Activated T-helper 17 cell treated with anti-CD3 and anti-CD28 coated beads, Interleukin-2, amount 50 U/mL, for 72 hours (primary cell): ENCODE measurements around the gene SLC30A7. TPM values are rescaled to one million over a fixed set of nuclear protein-coding genes. Genes with fewer than 3 reads are reported as not detected.
"Not testable (repeated sequence)": the region's sequence is repeated elsewhere in the genome, so short reads cannot be mapped to it uniquely, and the experiment has no call there.

Source experiments
- ATAC-seq: fragments of 150-1000 bp; cut with Tn5 transposase; replicated peaks from 2 replicates; pipeline ENCODE4 v1.10.0; 2021; ENCODE audit warnings: mild to moderate bottlenecking, moderate library complexity
- H3K27ac Mint-ChIP-seq: one replicate; pipeline ENCODE4 v1.8.0; 2022; ENCODE audit warnings: mixed read lengths
- H3K27me3 Mint-ChIP-seq: one replicate; pipeline ENCODE4 v1.8.0; 2022; ENCODE audit warnings: mixed read lengths
- H3K36me3 Mint-ChIP-seq: one replicate; pipeline ENCODE4 v1.8.0; 2022; ENCODE audit warnings: low read depth, mild to moderate bottlenecking, mixed read lengths
- H3K4me1 Mint-ChIP-seq: one replicate; pipeline ENCODE4 v1.8.0; 2022; ENCODE audit warnings: mixed read lengths
- H3K4me3 Mint-ChIP-seq: one replicate; pipeline ENCODE4 v1.8.0; 2022; ENCODE audit warnings: mild to moderate bottlenecking, mixed read lengths
- H3K9me3 Mint-ChIP-seq: one replicate; pipeline ENCODE4 v1.8.0; 2022; ENCODE audit warnings: mixed read lengths
- total RNA-seq, 2 donors: library from RNA; stranded (reverse); gene quantifications; one replicate each; pipeline ENCODE4 v1.2.3, GENCODE V29; 2022

Gene SLC30A7
- total RNA-seq, 2 donors from 2014 or later, result 39.1 to 51.6 TPM

- ATAC-seq, result no peak
- Mint-ChIP-seq H3K4me1 (peaks cover 40% of the 10 kb centered on the region), H3K27me3 (no peaks in the 10 kb centered on the region), H3K9me3 (peaks cover 19% of the 10 kb centered on the region), H3K27ac (peak overlapping the region; percentile 96), H3K4me3 (peak overlapping the region; percentile 57), H3K36me3 (peaks cover 95% of the 10 kb centered on the region)
Observed at GRCh38 chr1:100941580-100942216, 45.8 kb downstream of the SLC30A7 start.

DNA sequence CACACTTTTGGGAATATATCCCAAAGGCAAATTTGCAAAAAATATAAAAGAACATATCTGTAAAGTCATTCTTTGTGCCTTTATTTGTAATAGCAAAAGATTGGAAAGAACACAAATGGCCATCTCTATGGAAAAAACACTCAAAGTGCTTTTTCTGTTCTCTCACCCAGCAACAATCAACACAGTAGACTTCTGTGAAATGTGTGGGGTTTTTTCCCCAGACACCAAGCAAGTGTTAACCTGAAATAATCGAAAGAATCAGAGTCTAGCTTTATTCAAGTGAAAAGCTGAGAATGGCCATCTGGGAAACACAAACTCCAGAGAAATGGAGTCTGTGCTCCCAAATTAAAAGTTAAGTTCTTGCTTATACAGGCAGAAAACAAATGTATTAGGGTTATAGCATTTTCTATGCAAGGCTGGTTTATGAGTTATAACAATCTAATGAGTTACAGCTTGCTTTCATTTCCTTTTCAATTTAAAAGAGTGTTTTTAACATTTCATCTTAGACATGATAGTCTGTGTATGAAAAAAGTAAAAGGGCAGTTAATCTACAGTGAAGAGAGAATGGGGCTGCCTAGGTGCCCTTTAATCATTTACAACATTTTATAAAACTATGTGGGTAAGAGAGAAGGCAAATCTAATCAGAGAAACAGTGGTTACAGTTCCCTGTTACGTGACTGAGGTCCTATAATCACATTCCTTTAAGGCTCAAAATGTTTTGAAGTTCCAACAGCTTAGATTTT is 46.6 kb downstream of the SLC30A7 start:
- H3K9me3 Mint-ChIP-seq, result peaks cover 25% of the 10 kb centered on the region
- peak overlapping the region; percentile 36 for H3K27ac Mint-ChIP-seq
- peaks cover 95% of the 10 kb centered on the region for H3K36me3 Mint-ChIP-seq
- peaks cover 48% of the 10 kb centered on the region for H3K4me1 Mint-ChIP-seq
- no peak for ATAC-seq
- H3K27me3 Mint-ChIP-seq, result no peaks in the 10 kb centered on the region
- no peak overlapping the region for H3K4me3 Mint-ChIP-seq

- Mint-ChIP-seq H3K36me3 (peaks cover 95% of the 10 kb centered on the region), H3K27ac (no peak overlapping the region), H3K9me3 (peaks cover 27% of the 10 kb centered on the region), H3K4me3 (no peak overlapping the region), H3K27me3 (no peaks in the 10 kb centered on the region), H3K4me1 (peaks cover 50% of the 10 kb centered on the region)
- ATAC-seq, result no peak
Observed at GRCh38 chr1:100943533-100943932, 47.6 kb downstream of the SLC30A7 start.

DNA sequence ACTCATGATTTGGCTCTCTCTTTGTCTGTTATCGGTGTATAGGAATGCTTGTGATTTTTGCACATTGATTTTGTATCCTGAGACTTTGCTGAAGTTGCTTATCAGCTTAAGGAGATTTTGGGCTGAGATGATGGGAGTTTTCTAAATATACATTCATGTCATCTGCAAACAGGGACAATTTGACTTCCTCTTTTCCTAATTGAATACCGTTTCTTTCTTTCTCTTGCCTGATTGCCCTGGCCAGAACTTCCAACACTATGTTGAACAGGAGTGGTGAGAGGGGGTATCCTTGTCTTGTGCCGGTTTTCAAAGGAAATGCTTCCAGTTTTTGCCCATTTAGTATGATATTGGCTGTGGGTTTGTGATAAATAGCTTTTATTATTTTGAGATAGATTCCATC is 50.2 kb downstream of the SLC30A7 start:
- Mint-ChIP-seq H3K36me3 (peaks cover 97% of the 10 kb centered on the region), H3K4me1 (peaks cover 51% of the 10 kb centered on the region), H3K9me3 (peaks cover 32% of the 10 kb centered on the region)
- not testable (repeated sequence) for H3K27me3 Mint-ChIP-seq, ATAC-seq, H3K27ac Mint-ChIP-seq, H3K4me3 Mint-ChIP-seq

- Mint-ChIP-seq H3K36me3 (peaks cover 97% of the 10 kb centered on the region), H3K4me1 (peaks cover 37% of the 10 kb centered on the region), H3K9me3 (peaks cover 22% of the 10 kb centered on the region)
- H3K27me3 Mint-ChIP-seq, H3K27ac Mint-ChIP-seq, ATAC-seq, H3K4me3 Mint-ChIP-seq: not testable (repeated sequence)
Observed at GRCh38 chr1:100947816-100948215, 51.9 kb downstream of the SLC30A7 start.

GRCh38 chr1:100948721-100949405 is 53.0 kb downstream of the SLC30A7 start:
- Mint-ChIP-seq H3K9me3 (peaks cover 21% of the 10 kb centered on the region), H3K36me3 (peaks cover 97% of the 10 kb centered on the region), H3K4me1 (peaks cover 38% of the 10 kb centered on the region), H3K27ac (peak overlapping the region; percentile 53), H3K4me3 (peak overlapping the region; percentile 32)
- H3K27me3 Mint-ChIP-seq, ATAC-seq: not testable (repeated sequence)

DNA sequence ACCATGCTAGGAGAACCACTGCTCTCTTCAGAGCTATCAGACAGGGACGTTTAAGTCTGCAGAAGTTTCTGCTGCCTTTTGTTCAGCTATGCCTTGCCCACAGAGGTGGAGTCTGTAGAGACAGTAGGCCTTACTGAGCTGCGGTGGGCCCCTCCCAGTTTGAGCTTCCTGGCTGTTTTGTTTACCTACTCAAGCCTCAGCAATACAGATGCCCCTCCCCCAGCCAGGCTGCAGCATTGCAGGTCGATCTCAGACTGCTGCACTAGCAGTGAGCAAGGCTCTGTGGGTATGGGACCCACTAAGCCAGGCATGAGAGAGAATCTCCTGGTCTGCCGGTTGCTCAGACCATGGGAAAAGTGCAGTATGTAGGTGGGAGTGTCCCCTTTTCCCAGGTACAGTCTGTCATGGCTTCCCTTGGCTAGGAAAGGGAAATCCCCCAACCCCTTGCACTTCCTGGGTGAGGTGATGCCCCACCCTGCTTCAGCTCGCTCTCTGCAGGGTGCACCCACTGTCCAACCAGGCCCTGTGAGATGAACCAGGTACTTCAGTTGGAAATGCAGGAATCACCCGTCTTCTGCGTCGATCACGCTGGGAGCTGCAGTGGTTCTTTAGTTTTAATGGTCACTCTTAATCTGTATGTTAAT is 53.7 kb downstream of the SLC30A7 start:
- ATAC-seq, result peak; percentile 37
- Mint-ChIP-seq H3K27ac (peak overlapping the region; percentile 53), H3K9me3 (peaks cover 21% of the 10 kb centered on the region), H3K4me1 (peaks cover 40% of the 10 kb centered on the region), H3K36me3 (peaks cover 95% of the 10 kb centered on the region), H3K4me3 (peak overlapping the region; percentile 32)
- not testable (repeated sequence) for H3K27me3 Mint-ChIP-seq

GRCh38 chr1:100950337-100950736 is 54.4 kb downstream of the SLC30A7 start:
- Mint-ChIP-seq H3K4me1 (peaks cover 40% of the 10 kb centered on the region), H3K9me3 (peaks cover 21% of the 10 kb centered on the region), H3K36me3 (peaks cover 88% of the 10 kb centered on the region), H3K27me3 (no peaks in the 10 kb centered on the region), H3K4me3 (no peak overlapping the region), H3K27ac (peak overlapping the region; percentile 51)
- ATAC-seq, result no peak

DNA sequence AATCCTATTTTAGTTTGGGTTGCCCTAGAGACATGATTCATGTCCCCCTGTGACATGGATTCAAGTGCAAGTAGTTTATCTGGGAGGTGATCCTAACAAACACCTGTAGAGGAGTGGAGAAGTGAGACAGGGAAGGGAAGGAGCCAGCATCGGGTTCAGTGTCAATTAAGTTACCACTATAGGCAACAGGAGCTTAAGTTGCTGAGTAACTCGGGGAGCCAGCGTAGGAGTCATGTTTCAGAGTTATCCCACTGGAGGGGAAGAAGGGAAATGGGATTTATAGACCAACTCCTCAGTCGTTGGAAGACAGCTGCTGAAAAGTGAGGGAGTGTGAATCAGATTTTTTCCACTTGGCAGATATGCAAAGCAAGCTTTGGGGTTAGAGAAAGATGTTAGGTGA is 54.9 kb downstream of the SLC30A7 start:
- no peak overlapping the region for H3K4me3 Mint-ChIP-seq
- H3K36me3 Mint-ChIP-seq, result peaks cover 83% of the 10 kb centered on the region
- H3K27ac Mint-ChIP-seq, result peak overlapping the region; percentile 51
- H3K9me3 Mint-ChIP-seq, result peaks cover 21% of the 10 kb centered on the region
- peaks cover 40% of the 10 kb centered on the region for H3K4me1 Mint-ChIP-seq
- H3K27me3 Mint-ChIP-seq, result no peaks in the 10 kb centered on the region
- no peak for ATAC-seq

GRCh38 chr1:100952104-100952745 is 56.3 kb downstream of the SLC30A7 start:
- no peak for ATAC-seq
- peaks cover 33% of the 10 kb centered on the region for H3K4me1 Mint-ChIP-seq
- H3K36me3 Mint-ChIP-seq, result peaks cover 81% of the 10 kb centered on the region
- peaks cover 11% of the 10 kb centered on the region for H3K9me3 Mint-ChIP-seq
- H3K4me3 Mint-ChIP-seq, result peak overlapping the region; percentile 23
- H3K27me3 Mint-ChIP-seq, result no peaks in the 10 kb centered on the region
- peak overlapping the region; percentile 27 for H3K27ac Mint-ChIP-seq

DNA sequence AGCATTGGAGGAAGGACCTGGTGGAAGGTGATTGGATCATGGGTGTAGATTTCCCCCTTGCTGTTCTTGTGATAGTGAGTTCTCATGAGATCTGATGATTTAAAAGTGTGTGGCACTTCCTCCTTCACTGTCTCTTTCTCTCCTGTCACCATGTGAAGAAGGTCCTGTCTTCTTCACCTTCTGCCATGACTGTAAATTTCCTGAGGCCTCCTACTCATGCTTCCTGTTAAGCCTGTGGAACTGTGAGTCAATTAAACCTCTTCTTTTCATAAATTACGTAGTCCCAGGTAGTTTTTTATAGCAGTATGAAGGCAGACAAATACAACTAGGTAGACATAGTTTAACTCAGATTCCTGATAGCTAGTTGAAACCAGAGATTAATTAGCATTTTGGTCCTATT is 57.1 kb downstream of the SLC30A7 start:
- not testable (repeated sequence) for H3K27me3 Mint-ChIP-seq, H3K9me3 Mint-ChIP-seq
- peak; percentile 91 for ATAC-seq
- Mint-ChIP-seq H3K27ac (peak overlapping the region; percentile 27), H3K4me1 (peaks cover 30% of the 10 kb centered on the region), H3K4me3 (peak overlapping the region; percentile 23), H3K36me3 (peaks cover 78% of the 10 kb centered on the region)

- ATAC-seq, result no peak
- H3K4me3 Mint-ChIP-seq, result peak overlapping the region; percentile 23
- peak overlapping the region; percentile 27 for H3K27ac Mint-ChIP-seq
- H3K4me1 Mint-ChIP-seq, result peaks cover 20% of the 10 kb centered on the region
- peaks cover 72% of the 10 kb centered on the region for H3K36me3 Mint-ChIP-seq
- H3K9me3 Mint-ChIP-seq, result peaks cover 5% of the 10 kb centered on the region
- no peaks in the 10 kb centered on the region for H3K27me3 Mint-ChIP-seq
Observed at GRCh38 chr1:100953960-100954730, 58.3 kb downstream of the SLC30A7 start.

DNA sequence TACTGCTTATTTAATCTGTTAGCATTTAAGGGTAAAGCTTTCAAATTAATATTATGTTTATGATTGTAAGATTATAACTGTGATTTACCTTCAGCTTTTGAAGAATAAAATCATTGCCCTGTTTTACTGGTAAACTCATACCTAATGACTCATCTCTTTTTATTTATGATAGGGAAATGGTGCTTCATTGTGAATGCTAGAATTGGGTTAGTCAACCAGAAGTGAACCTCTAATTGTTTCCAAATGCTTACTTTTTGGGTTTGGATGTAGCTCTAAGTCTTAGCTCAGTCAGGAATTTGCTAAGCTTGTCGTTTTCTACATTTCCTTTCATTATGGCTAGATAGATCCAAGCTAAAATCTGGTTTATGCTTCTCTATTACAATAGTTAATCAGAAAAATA is 59.4 kb downstream of the SLC30A7 start:
- ATAC-seq, result peak; percentile 67
- Mint-ChIP-seq H3K27me3 (no peaks in the 10 kb centered on the region), H3K4me1 (peaks cover 19% of the 10 kb centered on the region), H3K4me3 (peak overlapping the region; percentile 35), H3K9me3 (peaks cover 5% of the 10 kb centered on the region), H3K27ac (peak overlapping the region; percentile 67), H3K36me3 (peaks cover 64% of the 10 kb centered on the region)
